ENCODE data around the gene LBP.

LBP gene

DNA sequence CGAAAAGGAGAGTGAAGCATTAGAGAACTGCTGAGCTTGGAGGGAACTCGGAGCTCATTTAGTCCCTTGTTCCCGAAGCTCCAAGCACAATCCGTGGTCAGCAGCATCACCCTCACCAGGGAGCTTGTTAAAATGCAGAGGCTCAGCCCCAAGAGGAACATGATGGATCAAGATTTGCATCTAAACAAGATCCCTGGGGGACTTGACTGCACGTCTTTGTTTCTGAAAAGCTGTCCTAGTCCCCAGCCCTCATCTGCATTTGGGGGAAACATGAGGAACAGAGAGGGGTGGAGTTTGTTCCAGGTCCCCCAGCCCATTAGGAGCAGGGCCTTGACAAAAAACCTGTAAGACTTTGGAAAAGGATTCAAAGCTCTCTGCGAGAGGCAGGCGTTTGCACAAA is 4.1 kb upstream of the LBP start:
- Histone ChIP-seq H3K4me2 (ENCODE audit: low read depth, low read length) (no peak overlapping the region), H3F3A (ENCODE audit: insufficient read depth, low read length) (no peaks in the 10 kb centered on the region), H3K79me2 (ENCODE audit: low read length) (no peaks in the 10 kb centered on the region), H3K9me2 (replicated peaks; ENCODE audit: insufficient read depth, low read length) (no peaks in the 10 kb centered on the region), H3K4me1 (ENCODE audit: low read length) (no peaks in the 10 kb centered on the region), H3K9me3 (replicated peaks; ENCODE audit: insufficient read depth, low read length) (no peaks in the 10 kb centered on the region), H3K9ac (ENCODE audit: low read length) (no peak overlapping the region), H3K27ac (ENCODE audit: low read length) (no peak overlapping the region), H4K20me1 (ENCODE audit: insufficient read depth, low read length) (no peaks in the 10 kb centered on the region), H3K4me3 (ENCODE audit: low read length) (no peak overlapping the region), H2AFZ (ENCODE audit: low read length) (no peak overlapping the region), H3K27me3 (replicated peaks; ENCODE audit: insufficient read depth, low read length) (no peaks in the 10 kb centered on the region), H3K36me3 (replicated peaks; ENCODE audit: insufficient read depth, low read length) (no peaks in the 10 kb centered on the region)
- DNase-seq: no peak
- TF ChIP-seq CTCF (IDR thresholded peaks at IDR 0.05; ENCODE audit: low read length) (no peak), EZH2 (optimal IDR thresholded peaks at IDR 0.05; ENCODE audit: low read depth, low read length) (no peak), EZH2phosphoT487 (IDR thresholded peaks at IDR 0.05; ENCODE audit: low read length) (no peak)

DNA sequence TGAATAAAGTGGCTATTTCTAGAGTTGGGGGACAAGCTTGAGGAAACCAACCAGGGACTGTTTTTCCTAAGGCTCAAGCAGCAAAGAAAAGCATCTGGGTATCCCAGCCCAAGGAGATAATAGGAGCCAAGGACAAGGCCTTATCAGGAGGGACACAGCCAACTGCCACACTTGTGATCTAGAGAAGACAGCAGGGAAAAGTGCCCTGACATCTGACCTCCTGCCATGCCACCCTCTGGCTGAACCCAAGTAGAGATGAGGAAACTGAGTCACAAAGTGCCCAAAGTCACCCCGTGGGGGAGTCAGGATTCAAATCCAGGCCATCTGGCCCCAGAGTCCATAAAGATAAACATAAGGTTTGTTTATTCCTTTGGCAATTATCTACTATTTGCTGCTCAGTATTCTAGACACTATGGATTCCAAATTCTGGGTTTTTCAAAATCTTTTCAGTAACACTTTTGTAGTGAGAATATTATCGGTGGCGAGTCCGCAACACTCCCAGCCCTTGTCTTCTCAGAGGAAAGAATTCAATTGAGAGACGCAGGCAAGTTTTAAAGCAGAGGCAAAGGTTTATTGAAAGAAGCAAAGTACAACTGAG is 3.5 kb upstream of the LBP start:
- no peak overlapping the region for H3K4me2 ChIP-seq (ENCODE audit: low read depth, low read length)
- no peak for TF ChIP-seq EZH2 (optimal IDR thresholded peaks at IDR 0.05; ENCODE audit: low read depth, low read length)
- TF ChIP-seq EZH2phosphoT487 (IDR thresholded peaks at IDR 0.05; ENCODE audit: low read length): no peak
- no peak for TF ChIP-seq CTCF (IDR thresholded peaks at IDR 0.05; ENCODE audit: low read length)

GRCh38 chr20:38343311-38344106 is 2.8 kb upstream of the LBP start:
- Histone ChIP-seq H4K20me1 (ENCODE audit: insufficient read depth, low read length) (no peaks in the 10 kb centered on the region), H3K9me3 (replicated peaks; ENCODE audit: insufficient read depth, low read length) (no peaks in the 10 kb centered on the region), H3K9me2 (replicated peaks; ENCODE audit: insufficient read depth, low read length) (no peaks in the 10 kb centered on the region), H3K4me3 (ENCODE audit: low read length) (no peak overlapping the region), H3K79me2 (ENCODE audit: low read length) (no peaks in the 10 kb centered on the region), H3F3A (ENCODE audit: insufficient read depth, low read length) (no peaks in the 10 kb centered on the region), H3K27ac (ENCODE audit: low read length) (no peak overlapping the region), H2AFZ (ENCODE audit: low read length) (no peak overlapping the region), H3K4me1 (ENCODE audit: low read length) (no peaks in the 10 kb centered on the region), H3K9ac (ENCODE audit: low read length) (no peak overlapping the region), H3K36me3 (replicated peaks; ENCODE audit: insufficient read depth, low read length) (no peaks in the 10 kb centered on the region), H3K27me3 (replicated peaks; ENCODE audit: insufficient read depth, low read length) (no peaks in the 10 kb centered on the region), H3K4me2 (ENCODE audit: low read depth, low read length) (no peak overlapping the region)
- TF ChIP-seq EZH2phosphoT487 (IDR thresholded peaks at IDR 0.05; ENCODE audit: low read length): no peak
- no peak for TF ChIP-seq CTCF (IDR thresholded peaks at IDR 0.05; ENCODE audit: low read length)
- no peak for TF ChIP-seq EZH2 (optimal IDR thresholded peaks at IDR 0.05; ENCODE audit: low read depth, low read length)
- DNase-seq: no peak

More for the DNA sequence above, 3.5 kb upstream of the LBP start:
- no peaks in the 10 kb centered on the region for H3K9me2 ChIP-seq (replicated peaks; ENCODE audit: insufficient read depth, low read length)
- no peaks in the 10 kb centered on the region for H3K4me1 ChIP-seq (ENCODE audit: low read length)
- H3K9ac ChIP-seq (ENCODE audit: low read length): no peak overlapping the region
- no peak overlapping the region for H2AFZ ChIP-seq (ENCODE audit: low read length)
- H3K27me3 ChIP-seq (replicated peaks; ENCODE audit: insufficient read depth, low read length): no peaks in the 10 kb centered on the region
- H3K79me2 ChIP-seq (ENCODE audit: low read length): no peaks in the 10 kb centered on the region
- no peaks in the 10 kb centered on the region for H3K36me3 ChIP-seq (replicated peaks; ENCODE audit: insufficient read depth, low read length)
- H3K27ac ChIP-seq (ENCODE audit: low read length): no peak overlapping the region
- DNase-seq: no peak
- no peaks in the 10 kb centered on the region for H4K20me1 ChIP-seq (ENCODE audit: insufficient read depth, low read length)
- no peaks in the 10 kb centered on the region for H3F3A ChIP-seq (ENCODE audit: insufficient read depth, low read length)
- H3K9me3 ChIP-seq (replicated peaks; ENCODE audit: insufficient read depth, low read length): no peaks in the 10 kb centered on the region
- H3K4me3 ChIP-seq (ENCODE audit: low read length): no peak overlapping the region

All from MM.1S (cell line).